Hepatocyte (in vitro differentiated cells): ENCODE data around the gene KCNQ2. TPM values are rescaled to one million over a fixed set of nuclear protein-coding genes. Genes with fewer than 3 reads are reported as not detected.

Experiments used
- DNase-seq: peaks from one replicate; pipeline ENCODE4 v3.0.0-alpha.2; 2016; ENCODE audit warnings: low spot score
- H2AFZ ChIP-seq: fragments of 200-600 bp; sonication (generic); 2 replicates; pipeline ENCODE4 v1.6.0; 2016; ENCODE audit warnings: antibody characterized with exemption, mild to moderate bottlenecking
- H3K27ac ChIP-seq: fragments of 200-600 bp; sonication (generic); 2 replicates; pipeline ENCODE4 v1.5.1; 2016; ENCODE audit warnings: mild to moderate bottlenecking
- H3K27me3 ChIP-seq: fragments of 200-600 bp; sonication (generic); 2 replicates; pipeline ENCODE4 v1.6.1; 2016
- H3K36me3 ChIP-seq: fragments of 200-600 bp; sonication (generic); replicated peaks from 2 replicates; pipeline ENCODE4 v1.5.1; 2016; ENCODE audit warnings: low read depth; ENCODE audit not compliant: insufficient read depth
- H3K4me1 ChIP-seq: fragments of 200-600 bp; sonication (generic); 2 replicates; pipeline ENCODE4 v1.5.1; 2016; ENCODE audit warnings: mild to moderate bottlenecking, moderate library complexity; ENCODE audit not compliant: insufficient read depth
- H3K4me2 ChIP-seq: fragments of 200-600 bp; sonication (generic); 2 replicates; pipeline ENCODE4 v1.6.0; 2016
- H3K4me3 ChIP-seq: fragments of 200-600 bp; sonication (generic); 2 replicates; pipeline ENCODE4 v1.5.1; 2016; ENCODE audit warnings: mild to moderate bottlenecking
- H3K79me2 ChIP-seq: fragments of 200-600 bp; sonication (generic); 2 replicates; pipeline ENCODE4 v1.6.0; 2017; ENCODE audit warnings: mild to moderate bottlenecking
- H3K9me2 ChIP-seq: fragments of 200-600 bp; sonication (generic); replicated peaks from 2 replicates; pipeline ENCODE4 v1.6.0; 2017; ENCODE audit warnings: mild to moderate bottlenecking; ENCODE audit not compliant: insufficient read depth
- H3K9me3 ChIP-seq: fragments of 200-600 bp; sonication (generic); 2 replicates; pipeline ENCODE4 v1.5.1; 2016; ENCODE audit warnings: low read depth, mild to moderate bottlenecking
- H4K20me1 ChIP-seq: fragments of 200-600 bp; sonication (generic); 2 replicates; pipeline ENCODE4 v1.6.0; 2016; ENCODE audit warnings: mild to moderate bottlenecking; ENCODE audit not compliant: insufficient read depth, poor library complexity, severe bottlenecking
- CTCF ChIP-seq: fragments of 200-600 bp; sonication (generic); IDR thresholded peaks from 2 replicates; pipeline ENCODE4 v1.5.1; 2016; ENCODE audit warnings: antibody characterized with exemption, mild to moderate bottlenecking; ENCODE audit not compliant: poor library complexity
- EZH2 ChIP-seq: fragments of 200-600 bp; sonication (generic); IDR thresholded peaks from 2 replicates; pipeline ENCODE4 v1.6.1; 2016; ENCODE audit warnings: antibody characterized with exemption, mild to moderate bottlenecking, borderline replicate concordance
- EZH2phosphoT487 ChIP-seq: fragments of 200-600 bp; sonication (generic); IDR thresholded peaks from one replicate; pipeline ENCODE4 v1.6.1; 2018; ENCODE audit warnings: antibody characterized with exemption, mild to moderate bottlenecking, low read depth, moderate library complexity; ENCODE audit not compliant: unreplicated experiment, severe bottlenecking
- WGBS: methylation state at CpG from one replicate; pipeline ENCODE4 v1.1.6; 2016; ENCODE audit warnings: low lambda C conversion rate; ENCODE audit errors: missing lambda C conversion rate; 5-methylcytosine and 5-hydroxymethylcytosine counted together
- polyA plus RNA-seq: library from polyadenylated mRNA; unstranded; fragments of >200 nt; fragmentation: Nextera tagmentation; extraction: Ambion mirVana; gene quantifications from 2 replicates; pipeline ENCODE4 v1.2.1, GENCODE V29; 2016
- total RNA-seq: library from RNA; depleted of rRNA; stranded (reverse); fragments of >200 nt; gene quantifications from 2 replicates; pipeline ENCODE4 v1.2.3, GENCODE V29; 2014

KCNQ2 gene
- total and polyA plus RNA-seq, 2 experiments from 2014 or later: 3.5 to 5.4 TPM

GRCh38 chr20:63497946-63498935 lies 25.8 kb upstream of the KCNQ2 start:
- H3K4me2 ChIP-seq: peak overlapping the region; percentile 90
- H3K27me3 ChIP-seq: peaks cover 24% of the 10 kb centered on the region
- DNase-seq: peak; percentile 81
- H3K36me3 ChIP-seq: no peaks in the 10 kb centered on the region
- 4% methylated on average over 9 of the region's 60 CpGs for WGBS
- no peaks in the 10 kb centered on the region for H3K79me2 ChIP-seq
- no peaks in the 10 kb centered on the region for H3K9me3 ChIP-seq
- TF ChIP-seq EZH2phosphoT487 (no peak), CTCF (no peak), EZH2 (no peak)
- no peak overlapping the region for H2AFZ ChIP-seq
- H3K27ac ChIP-seq: no peak overlapping the region
- H3K4me1 ChIP-seq: peaks cover 8% of the 10 kb centered on the region
- H4K20me1 ChIP-seq: no peaks in the 10 kb centered on the region
- no peaks in the 10 kb centered on the region for H3K9me2 ChIP-seq
- H3K4me3 ChIP-seq: no peak overlapping the region

GRCh38 chr20:63497138-63497945 lies 24.9 kb upstream of the KCNQ2 start:
- Histone ChIP-seq H3K9me2 (no peaks in the 10 kb centered on the region), H3K27me3 (peaks cover 24% of the 10 kb centered on the region), H3K4me1 (peaks cover 8% of the 10 kb centered on the region), H3K27ac (no peak overlapping the region), H3K4me3 (no peak overlapping the region), H3K9me3 (no peaks in the 10 kb centered on the region), H3K79me2 (no peaks in the 10 kb centered on the region), H4K20me1 (no peaks in the 10 kb centered on the region), H3K36me3 (no peaks in the 10 kb centered on the region), H2AFZ (no peak overlapping the region), H3K4me2 (peak overlapping the region; percentile 90)
- WGBS: 81% methylated on average over 18 of the region's 20 CpGs
- TF ChIP-seq EZH2 (no peak), EZH2phosphoT487 (no peak), CTCF (no peak)
- no peak for DNase-seq

GRCh38 chr20:63496596-63497120 lies 24.2 kb upstream of the KCNQ2 start:
- Histone ChIP-seq H2AFZ (no peak overlapping the region), H4K20me1 (no peaks in the 10 kb centered on the region), H3K9me2 (no peaks in the 10 kb centered on the region), H3K79me2 (no peaks in the 10 kb centered on the region), H3K36me3 (no peaks in the 10 kb centered on the region), H3K4me3 (no peak overlapping the region), H3K4me2 (peak overlapping the region; percentile 77), H3K27me3 (peaks cover 24% of the 10 kb centered on the region), H3K27ac (no peak overlapping the region), H3K4me1 (peaks cover 8% of the 10 kb centered on the region), H3K9me3 (no peaks in the 10 kb centered on the region)
- WGBS: 76% methylated on average over 16 of the region's 16 CpGs
- no peak for TF ChIP-seq EZH2phosphoT487
- no peak for TF ChIP-seq EZH2
- no peak for TF ChIP-seq CTCF
- no peak for DNase-seq
